ENCODE data around the gene PTPMT1.

DNA sequence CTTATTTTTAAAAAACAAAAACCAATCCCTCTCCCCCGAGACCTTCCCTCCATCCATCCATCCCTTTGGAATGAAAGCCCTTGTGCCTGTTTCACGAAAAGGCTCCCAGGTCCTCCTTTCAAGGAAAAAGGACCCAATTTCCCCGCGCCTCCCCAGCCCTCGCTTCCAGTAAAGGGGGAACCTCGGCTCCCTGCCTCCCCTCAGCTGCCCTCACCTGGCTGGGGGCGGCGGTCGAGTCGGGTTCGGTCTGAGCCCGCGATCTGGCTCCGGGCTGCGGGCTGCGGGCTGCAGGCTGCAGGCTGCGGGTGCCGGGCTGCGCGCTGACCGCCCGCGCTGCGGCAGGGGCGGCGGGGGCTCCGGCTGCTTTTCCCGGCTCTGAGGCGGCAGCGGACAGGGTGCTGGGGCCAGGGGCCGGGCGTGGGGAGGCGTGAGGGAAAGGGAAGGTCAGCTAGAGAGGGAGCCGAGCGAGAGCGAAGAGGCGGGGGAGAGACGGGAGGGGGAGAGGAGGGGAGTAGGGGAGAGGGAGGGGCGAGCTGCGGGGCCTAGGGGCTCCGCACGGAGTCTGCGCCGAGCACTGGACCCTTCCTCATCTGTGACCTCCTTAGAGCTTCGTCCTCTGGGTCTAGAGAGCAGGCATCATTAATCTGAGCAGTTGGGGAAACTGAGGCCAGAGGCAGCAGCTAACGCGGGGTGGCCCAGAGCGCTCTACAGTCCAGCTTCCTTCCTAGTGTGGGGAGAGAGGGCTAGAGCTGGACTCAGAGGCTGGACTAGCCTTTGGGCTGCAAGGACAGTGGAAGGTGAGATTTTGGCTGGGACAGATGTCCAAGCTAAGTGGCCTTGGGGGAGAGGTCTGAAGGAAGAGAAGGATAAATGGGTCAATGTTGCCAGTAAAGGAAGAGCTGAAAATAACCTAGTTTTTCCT, 28.8 kb downstream of the PTPMT1 start, which contains the start of gene C1QTNF4:
- TF ChIP-seq, protein P1, sequence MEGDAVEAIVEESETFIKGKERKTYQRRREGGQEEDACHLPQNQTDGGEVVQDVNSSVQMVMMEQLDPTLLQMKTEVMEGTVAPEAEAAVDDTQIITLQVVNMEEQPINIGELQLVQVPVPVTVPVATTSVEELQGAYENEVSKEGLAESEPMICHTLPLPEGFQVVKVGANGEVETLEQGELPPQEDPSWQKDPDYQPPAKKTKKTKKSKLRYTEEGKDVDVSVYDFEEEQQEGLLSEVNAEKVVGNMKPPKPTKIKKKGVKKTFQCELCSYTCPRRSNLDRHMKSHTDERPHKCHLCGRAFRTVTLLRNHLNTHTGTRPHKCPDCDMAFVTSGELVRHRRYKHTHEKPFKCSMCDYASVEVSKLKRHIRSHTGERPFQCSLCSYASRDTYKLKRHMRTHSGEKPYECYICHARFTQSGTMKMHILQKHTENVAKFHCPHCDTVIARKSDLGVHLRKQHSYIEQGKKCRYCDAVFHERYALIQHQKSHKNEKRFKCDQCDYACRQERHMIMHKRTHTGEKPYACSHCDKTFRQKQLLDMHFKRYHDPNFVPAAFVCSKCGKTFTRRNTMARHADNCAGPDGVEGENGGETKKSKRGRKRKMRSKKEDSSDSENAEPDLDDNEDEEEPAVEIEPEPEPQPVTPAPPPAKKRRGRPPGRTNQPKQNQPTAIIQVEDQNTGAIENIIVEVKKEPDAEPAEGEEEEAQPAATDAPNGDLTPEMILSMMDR (IDR thresholded peaks at IDR 0.05) = no peak
- no peak for TF ChIP-seq POLR2A (IDR thresholded peaks at IDR 0.05)

Data from body of pancreas (tissue), 4 donors.